Glutamatergic neuron (in vitro differentiated cells): Measurements from ENCODE around the gene JAM2. TPM values are rescaled to one million over a fixed set of nuclear protein-coding genes. Genes with fewer than 3 reads are reported as not detected.

Experiments
- DNase-seq: peaks from one replicate; pipeline ENCODE4 v3.0.0; 2022
- H3K27ac Mint-ChIP-seq: one replicate; pipeline ENCODE4 v1.8.0; 2020; ENCODE audit warnings: mild to moderate bottlenecking, mixed read lengths, inconsistent platforms; ENCODE audit not compliant: unreplicated experiment
- H3K27me3 Mint-ChIP-seq: one replicate; pipeline ENCODE4 v1.8.0; 2020; ENCODE audit warnings: mild to moderate bottlenecking, moderate library complexity, mixed read lengths, inconsistent platforms; ENCODE audit not compliant: unreplicated experiment
- H3K36me3 Mint-ChIP-seq: one replicate; pipeline ENCODE4 v1.8.0; 2020; ENCODE audit warnings: mild to moderate bottlenecking, mixed read lengths, inconsistent platforms; ENCODE audit not compliant: unreplicated experiment
- H3K4me1 Mint-ChIP-seq: one replicate; pipeline ENCODE4 v1.8.0; 2020; ENCODE audit warnings: mild to moderate bottlenecking, low read depth, mixed read lengths, inconsistent platforms; ENCODE audit not compliant: unreplicated experiment
- H3K4me3 Mint-ChIP-seq: one replicate; pipeline ENCODE4 v1.8.0; 2020; ENCODE audit warnings: mild to moderate bottlenecking, mixed read lengths, inconsistent platforms; ENCODE audit not compliant: unreplicated experiment
- H3K9me3 Mint-ChIP-seq: one replicate; pipeline ENCODE4 v1.8.0; 2020; ENCODE audit warnings: mild to moderate bottlenecking, moderate library complexity, mixed read lengths, inconsistent platforms; ENCODE audit not compliant: unreplicated experiment
- CTCF ChIP-seq: fragments of 200-600 bp; sonication (generic); IDR thresholded peaks from one replicate; pipeline ENCODE4 v1.5.0; 2021; ENCODE audit not compliant: partially characterized antibody, unreplicated experiment
- total RNA-seq: library from RNA; stranded (reverse); fragmentation: NEBNext Ultra II Directional; extraction: Animal tissue kit (Norgen Biotek cat#: 25700); gene quantifications from one replicate; pipeline ENCODE4 v1.2.1, GENCODE V29; 2021; ENCODE audit not compliant: unreplicated experiment

The JAM2 gene
- total RNA-seq, 1 donor from 2014 or later: 4.6 TPM

- no peak for DNase-seq
- peaks cover 12% of the 10 kb centered on the region for H3K9me3 Mint-ChIP-seq
These were observed 95.0 kb downstream of the JAM2 start for GRCh38 chr21:25733859-25734653.

GRCh38 chr21:25734654-25734903 is 95.5 kb downstream of the JAM2 start:
- Mint-ChIP-seq H3K9me3 (peaks cover 12% of the 10 kb centered on the region), H3K4me1 (peaks cover 27% of the 10 kb centered on the region)

More at GRCh38 chr21:25733859-25734653, 95.0 kb downstream of the JAM2 start:
- Mint-ChIP-seq H3K4me1 (peaks cover 27% of the 10 kb centered on the region), H3K27me3 (peaks cover 13% of the 10 kb centered on the region), H3K27ac (peak overlapping the region; percentile 100), H3K36me3 (no peaks in the 10 kb centered on the region), H3K4me3 (peak overlapping the region; percentile 99)
- TF ChIP-seq CTCF: no peak

GRCh38 chr21:25734904-25735645 is 96.0 kb downstream of the JAM2 start, which contains the start of the genes ATP5PF and GABPA:
ATP5PF (minus strand) TSS chr21:25734904; CDS start chr21:25729794, 5,110 bp downstream.
GABPA (plus strand) TSS chr21:25734972; CDS start chr21:25741599, 6,627 bp downstream.
- H3K27ac Mint-ChIP-seq: peak within 1 kb of the TSS; percentile 100
- peak within 1 kb of the TSS; percentile 99 for H3K4me3 Mint-ChIP-seq
- H3K27me3 Mint-ChIP-seq: peaks cover 13% of the 10 kb centered on the region
- no peak for TF ChIP-seq CTCF
- peak; percentile 98 for DNase-seq
- peaks cover 27% of the 10 kb centered on the region for H3K4me1 Mint-ChIP-seq
- peaks cover 12% of the 10 kb centered on the region for H3K9me3 Mint-ChIP-seq
- H3K36me3 Mint-ChIP-seq: no peaks in the 10 kb centered on the region

More at GRCh38 chr21:25734654-25734903, 95.5 kb downstream of the JAM2 start:
- Mint-ChIP-seq H3K36me3 (no peaks in the 10 kb centered on the region), H3K27ac (peak overlapping the region; percentile 100), H3K4me3 (peak overlapping the region; percentile 99), H3K27me3 (peaks cover 13% of the 10 kb centered on the region)
- DNase-seq: no peak
- no peak for TF ChIP-seq CTCF

GRCh38 chr21:25735646-25736597 is 96.9 kb downstream of the JAM2 start:
- peak overlapping the region; percentile 99 for H3K4me3 Mint-ChIP-seq
- H3K4me1 Mint-ChIP-seq: peaks cover 27% of the 10 kb centered on the region
- peaks cover 12% of the 10 kb centered on the region for H3K9me3 Mint-ChIP-seq
- DNase-seq: peak; percentile 82
- peaks cover 13% of the 10 kb centered on the region for H3K27me3 Mint-ChIP-seq
- TF ChIP-seq CTCF: no peak
- H3K27ac Mint-ChIP-seq: peak overlapping the region; percentile 99
- no peaks in the 10 kb centered on the region for H3K36me3 Mint-ChIP-seq
